EL (cell line): ENCODE results near the gene EPPIN.
"Not testable (repeated sequence)": the region's sequence is repeated elsewhere in the genome, so short reads cannot be mapped to it uniquely, and the experiment has no call there.

Experiments used
- DNase-seq: peaks from one replicate; pipeline ENCODE4 v3.0.0-alpha.2; 2016

Gene EPPIN

DNA sequence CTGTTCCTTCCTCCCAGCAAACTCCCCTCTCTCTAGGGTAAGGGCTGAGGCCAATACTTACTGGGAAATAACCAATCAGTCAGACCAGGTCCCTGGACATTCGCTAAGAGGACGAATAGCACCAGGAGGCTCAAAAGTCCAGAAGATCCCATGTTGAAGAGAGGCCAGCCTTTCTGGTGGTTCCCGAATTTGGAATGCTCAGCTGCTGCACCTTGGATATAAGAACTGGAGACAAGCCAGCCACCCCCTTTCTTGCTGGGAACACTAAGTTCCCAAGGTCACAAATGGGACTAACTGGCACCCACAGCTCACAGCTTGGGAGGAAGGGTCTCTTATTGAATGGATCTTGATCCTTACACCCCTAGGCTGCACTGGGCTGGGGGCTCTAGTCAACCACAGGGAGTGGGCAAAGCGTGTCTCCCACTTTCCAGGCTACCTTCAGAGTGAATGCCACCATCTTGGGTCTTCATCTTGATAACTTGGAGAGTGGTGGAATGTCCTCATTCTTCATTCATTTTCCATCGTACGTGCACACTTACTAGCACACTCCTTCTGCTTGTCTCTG is at the start of gene EPPIN:
TSS of gene EPPIN (minus strand) at position 196 of the 565 bp plus-strand sequence. CDS start at position 152, 44 bp downstream.
- no peak for DNase-seq

DNA sequence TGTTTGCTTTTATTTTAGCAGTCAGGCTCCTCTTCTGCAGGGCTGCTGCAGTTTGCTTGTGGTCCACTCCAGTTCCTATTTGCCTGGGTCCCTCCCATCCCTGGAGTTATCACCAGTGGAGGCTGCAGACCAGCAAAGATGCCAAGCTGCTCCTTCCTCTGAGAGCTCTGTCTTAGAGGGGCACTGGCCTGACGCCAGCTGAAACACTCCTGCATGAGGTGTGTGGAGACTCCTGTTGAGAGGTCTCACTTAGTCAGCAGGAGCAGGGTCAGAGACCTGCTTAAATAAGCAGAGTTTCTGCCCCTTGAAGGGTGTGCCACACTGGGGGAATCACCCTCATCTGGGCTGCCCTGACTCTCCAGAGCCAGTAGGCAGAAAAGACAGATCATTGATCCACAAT is 48.0 kb upstream of the EPPIN start:
- no peak for DNase-seq

DNA sequence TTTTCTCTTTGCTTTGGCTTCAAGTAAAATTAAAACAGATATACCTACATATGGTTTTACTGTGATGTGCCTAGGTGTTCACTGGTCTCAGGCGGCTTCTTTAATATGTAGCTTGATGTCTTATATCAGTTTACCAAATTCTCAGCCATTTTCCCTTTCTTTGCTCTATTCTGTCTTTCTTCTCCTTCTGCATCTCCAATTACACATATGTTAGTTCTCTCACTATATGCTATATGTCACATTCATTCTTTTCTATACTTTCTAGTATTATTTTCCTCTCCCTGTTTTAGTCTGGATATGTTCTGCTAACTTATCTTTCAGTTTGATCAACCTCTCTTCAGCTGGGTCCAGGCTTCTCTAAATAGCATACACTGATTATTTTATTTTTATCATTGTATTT is 46.3 kb upstream of the EPPIN start:
- no peak for DNase-seq

DNA sequence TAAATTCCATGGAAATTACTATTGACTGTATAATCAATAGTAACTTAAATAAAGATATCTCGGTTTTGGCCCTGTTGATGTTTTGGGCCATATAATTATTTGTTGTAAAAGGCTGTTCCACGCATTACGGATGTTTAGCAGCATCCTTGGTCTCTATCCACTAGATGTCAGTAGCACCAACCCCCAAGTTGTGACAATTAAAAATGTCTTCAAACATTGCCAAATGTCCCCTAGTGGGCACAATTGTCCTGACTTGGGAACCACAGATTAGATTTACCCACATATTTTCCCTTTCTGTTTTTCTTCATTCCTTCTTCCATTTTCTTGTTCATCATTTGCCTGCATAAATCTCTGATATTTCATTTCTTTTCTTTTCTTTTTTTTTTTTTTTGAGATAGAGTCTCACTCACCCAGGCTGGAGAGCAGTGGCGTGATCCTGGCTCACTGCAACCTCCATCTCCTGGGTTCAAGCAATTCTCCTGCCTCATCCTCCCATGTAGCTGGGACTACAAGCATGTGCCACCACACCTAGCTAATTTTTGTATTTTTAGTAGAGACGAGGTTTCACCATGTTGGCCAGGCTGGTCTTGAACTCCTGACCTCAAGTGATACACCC is 45.5 kb upstream of the EPPIN start:
- DNase-seq = peak; percentile 57

DNA sequence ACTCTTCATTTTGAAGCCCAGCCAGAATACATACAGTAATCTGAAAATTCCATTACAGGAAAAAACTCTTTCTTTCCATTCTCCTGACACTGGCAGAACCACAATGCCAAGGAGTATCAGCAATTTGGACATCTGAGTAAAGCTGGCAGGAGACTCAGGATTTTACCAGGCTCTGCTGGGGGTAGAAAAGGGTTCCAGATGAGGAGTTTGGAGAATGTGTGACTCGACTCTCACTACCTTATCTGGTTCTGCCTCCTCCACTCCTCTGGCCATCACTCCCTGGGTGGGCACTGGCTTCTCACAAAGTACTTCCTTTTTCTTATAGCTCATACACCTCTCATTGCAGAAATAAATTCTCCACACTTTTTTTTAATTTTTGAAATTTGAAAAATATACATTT is 42.5 kb upstream of the EPPIN start:
- no peak for DNase-seq

DNA sequence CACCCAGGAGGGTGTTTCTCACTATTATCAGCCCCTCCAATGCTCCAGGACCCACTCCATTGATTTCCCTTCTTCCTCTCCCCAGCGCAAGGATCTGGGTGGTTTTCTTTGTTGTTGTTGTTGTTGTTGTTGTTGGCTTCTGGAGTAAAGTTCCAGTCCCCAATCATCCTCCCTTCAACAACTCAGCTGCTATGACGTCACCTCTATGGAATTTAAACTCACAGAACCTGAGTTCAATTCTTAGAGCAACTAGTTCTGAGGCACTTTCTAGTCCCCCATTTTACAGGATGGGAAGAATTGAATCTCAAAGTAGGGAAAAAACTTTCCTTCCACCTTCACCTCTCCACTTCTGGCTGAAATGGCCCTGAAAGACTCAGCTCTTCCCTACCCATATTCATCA is 41.6 kb upstream of the EPPIN start:
- peak; percentile 25 for DNase-seq

DNA sequence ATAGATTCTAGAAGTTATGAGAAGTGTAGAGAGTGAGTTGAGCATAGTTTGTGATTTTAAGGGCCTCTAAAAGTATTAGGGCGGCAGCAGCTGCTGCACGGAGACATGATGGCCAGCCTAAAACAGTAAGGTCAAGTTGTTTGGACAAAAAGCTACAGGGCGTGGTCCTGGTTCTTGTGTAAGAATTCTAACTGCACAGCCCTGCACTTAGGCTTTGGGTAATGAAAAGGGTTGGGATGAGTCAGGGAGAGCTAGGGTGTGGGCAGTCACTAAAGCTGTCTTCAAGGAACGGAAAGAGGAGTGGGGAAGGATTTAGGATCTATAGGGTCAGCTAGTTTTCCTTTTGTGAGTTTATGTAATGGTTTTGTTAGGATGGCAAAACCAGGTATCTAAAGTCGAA is 38.8 kb upstream of the EPPIN start:
- not testable (repeated sequence) for DNase-seq

DNA sequence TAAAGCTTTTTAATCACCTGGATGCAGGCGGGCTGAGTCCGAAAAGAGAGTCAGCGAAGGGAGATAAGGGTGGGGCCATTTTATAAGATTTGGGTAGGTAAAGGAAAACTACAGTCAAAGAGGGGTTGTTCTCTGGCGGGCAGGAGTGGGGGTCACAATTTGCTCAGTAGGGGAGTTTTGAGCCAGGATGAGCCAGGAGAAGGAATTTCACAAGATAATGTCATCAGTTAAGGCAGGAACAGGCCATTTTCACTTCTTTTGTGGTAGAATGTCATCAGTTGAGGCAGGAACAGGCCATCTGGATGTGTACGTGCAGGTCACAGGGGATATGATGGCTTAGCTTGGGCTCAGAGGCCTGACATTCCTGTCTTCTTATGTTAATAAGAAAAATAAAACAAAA is 37.1 kb upstream of the EPPIN start:
- not testable (repeated sequence) for DNase-seq

DNA sequence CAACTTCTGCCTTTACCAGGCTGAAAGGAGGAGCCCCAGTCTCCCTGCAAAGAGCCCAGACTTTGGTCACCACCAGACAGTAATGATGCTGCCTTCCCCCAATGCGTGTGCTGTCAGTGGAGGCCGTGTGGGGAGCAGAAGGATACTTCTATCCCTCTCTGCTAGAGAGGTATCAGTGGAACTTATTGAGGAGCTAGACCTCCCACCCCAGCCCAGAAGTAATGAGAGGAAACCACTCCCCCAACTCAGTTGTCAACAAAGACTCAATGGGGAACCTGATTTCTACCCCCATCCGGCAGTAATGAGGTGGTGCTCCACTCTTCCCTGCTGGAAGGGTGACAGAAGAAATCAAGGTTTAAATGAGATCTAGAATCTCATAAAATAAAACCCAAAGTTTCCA is 36.3 kb upstream of the EPPIN start:
- no peak for DNase-seq

DNA sequence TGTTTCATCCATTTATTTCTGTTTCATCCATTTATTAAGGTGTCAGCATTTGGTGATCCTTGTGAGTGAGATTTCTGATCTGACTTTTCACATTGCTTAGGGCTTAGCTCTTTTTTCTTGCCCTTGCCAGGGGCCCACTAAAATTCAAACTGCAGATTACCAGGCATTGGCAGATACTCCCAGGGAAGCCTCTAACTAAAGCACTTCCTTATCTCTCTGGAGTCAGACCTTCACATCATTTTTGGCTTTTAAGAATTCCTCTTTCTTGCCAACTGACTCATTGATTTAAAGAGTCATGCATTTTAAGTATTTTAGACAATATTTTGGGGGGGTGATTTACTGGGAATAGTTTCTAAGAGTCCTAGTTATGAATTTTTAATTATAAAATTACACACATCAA is 34.5 kb upstream of the EPPIN start:
- DNase-seq = no peak

DNA sequence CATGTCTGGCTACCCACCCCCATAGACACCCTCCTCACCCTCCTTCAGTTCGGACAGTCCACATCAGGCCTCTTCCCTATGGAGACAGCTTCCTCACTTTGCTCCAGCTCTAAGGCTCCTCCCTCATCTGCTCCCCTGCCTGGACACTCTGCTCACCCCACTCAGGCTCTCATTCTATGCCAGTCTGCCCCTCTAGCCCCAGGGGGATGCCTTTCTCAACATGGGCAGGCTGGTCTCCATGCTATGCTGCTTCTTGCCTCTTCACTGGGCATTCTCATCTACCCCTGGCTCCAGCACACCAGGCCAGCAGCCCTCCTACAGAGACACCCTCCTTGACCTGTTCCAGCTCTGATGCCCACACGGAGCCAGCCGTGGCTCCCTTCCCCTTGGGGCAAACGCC is 32.0 kb upstream of the EPPIN start, which contains the start of gene WFDC8:
TSS of gene WFDC8 (minus strand) at position 101 of the 400 bp plus-strand sequence. CDS start at position 64, 37 bp downstream.
- DNase-seq = no peak

DNA sequence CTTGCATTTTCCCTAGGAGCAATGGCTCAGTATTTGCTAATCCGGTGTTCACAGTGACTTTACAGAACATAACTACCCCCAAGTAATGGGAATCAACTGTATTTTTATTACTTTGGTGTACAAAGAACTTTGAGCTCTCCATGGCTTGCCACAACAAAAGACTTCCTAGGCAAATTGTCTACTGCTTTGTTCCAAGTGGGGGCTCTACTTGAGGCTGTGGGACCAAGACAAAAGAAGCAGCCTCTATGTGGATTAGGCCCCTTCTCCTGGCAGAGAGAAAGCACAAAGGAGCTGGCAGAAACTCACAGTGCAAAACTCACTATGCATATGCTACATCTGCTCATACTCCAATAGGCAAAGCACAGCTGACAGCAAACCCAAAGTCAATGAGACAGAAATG is 31.0 kb upstream of the EPPIN start:
- DNase-seq = no peak

DNA sequence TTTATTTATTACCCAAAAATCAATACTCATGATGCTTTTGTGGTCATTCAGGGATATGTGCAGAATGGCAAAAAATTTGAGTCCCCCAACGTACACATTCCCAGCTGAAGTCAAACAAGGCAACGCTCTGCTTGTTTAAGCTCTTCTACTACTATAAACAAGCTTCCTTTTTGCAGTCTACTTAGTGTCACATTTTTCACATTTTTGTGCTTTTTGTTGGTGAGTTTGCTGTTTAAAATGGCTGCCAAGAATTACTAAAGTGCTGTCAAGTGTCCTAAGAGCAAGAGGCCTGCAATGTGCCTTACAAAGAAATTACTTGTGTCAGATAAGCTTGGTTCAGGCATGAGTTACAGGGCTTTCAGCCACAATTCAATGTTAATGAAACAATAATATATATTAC is 29.8 kb upstream of the EPPIN start:
- peak; percentile 8 for DNase-seq

DNA sequence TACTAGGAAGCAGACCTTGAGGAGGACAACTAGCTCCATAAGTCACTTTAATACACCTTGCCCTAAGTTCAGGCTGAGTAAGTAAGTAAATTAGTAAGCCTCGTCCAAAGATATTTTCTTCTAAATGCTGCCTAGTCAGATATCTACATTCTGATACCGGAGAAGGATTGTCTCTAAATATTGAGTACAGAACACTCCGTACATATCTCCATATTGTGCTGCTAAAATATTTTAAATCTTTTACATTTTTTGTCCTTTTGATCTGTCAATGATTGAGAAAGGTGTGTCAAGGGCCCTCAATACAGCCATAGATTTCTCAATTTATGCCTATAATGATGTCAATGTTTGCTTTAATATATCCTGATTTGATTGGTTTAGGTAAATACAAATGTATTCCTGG is 28.7 kb upstream of the EPPIN start:
- no peak for DNase-seq

DNA sequence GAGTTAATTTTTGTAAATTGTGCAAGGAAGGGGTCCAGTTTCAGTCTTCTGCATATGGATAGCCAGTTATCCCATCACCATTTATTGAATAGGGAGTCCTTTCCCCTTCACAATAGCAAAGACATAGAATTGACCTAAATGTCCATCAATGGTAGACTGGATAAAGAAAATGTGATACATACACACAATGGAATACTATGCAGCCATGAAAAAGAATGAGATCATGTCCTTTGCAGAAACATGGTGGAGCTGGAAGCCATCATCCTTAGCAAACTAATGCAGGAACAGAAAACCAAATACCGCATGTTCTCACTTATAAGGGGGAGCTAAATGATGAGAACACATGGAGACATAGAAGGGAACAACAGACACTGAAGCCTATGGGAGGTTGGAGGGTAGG is 22.4 kb upstream of the EPPIN start:
- DNase-seq = not testable (repeated sequence)

DNA sequence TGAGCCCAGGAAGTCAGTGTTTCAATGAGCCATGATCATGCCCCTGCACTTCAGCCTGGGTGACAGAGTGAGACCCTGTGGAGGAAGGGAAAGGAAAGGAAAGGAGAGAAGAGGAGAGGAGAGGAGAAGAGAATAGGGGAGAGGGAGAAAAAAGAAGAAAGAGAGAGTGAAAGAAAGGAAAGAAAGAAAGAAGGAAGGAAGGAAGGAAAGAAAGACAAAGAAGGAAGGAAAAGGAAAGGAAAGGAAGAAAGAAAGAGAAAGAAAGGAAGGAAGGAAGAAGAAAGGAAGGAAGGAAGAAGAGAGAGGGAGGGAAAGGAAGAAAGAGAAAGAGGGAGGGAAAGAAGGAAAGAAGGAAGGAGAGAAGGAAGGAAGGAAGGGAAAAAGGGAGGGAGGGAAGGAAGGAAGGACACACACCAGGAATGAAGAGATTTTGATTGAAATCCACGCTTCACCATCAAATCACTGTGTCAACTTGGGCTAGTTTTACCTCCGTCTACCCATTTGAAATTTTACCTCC is 17.6 kb upstream of the EPPIN start:
- no peak for DNase-seq

DNA sequence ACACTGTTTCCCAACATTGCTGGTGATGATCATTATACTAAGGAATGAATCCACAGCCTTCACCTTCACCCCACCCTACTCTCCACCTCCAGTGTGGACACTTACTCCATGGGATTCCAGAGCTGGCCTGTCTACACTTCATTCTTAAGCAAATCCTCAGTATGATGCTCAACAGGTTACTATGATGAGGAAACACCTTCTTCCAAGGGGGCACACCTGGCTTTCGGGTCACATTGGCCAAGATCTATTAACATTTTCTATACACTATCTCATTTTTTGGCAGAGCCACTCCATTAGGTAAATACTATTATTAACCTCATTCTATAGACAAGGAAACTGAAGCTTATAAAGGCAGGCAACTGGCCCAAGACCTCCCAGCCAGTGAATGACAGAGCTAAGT is 8.0 kb upstream of the EPPIN start:
- DNase-seq = no peak

DNA sequence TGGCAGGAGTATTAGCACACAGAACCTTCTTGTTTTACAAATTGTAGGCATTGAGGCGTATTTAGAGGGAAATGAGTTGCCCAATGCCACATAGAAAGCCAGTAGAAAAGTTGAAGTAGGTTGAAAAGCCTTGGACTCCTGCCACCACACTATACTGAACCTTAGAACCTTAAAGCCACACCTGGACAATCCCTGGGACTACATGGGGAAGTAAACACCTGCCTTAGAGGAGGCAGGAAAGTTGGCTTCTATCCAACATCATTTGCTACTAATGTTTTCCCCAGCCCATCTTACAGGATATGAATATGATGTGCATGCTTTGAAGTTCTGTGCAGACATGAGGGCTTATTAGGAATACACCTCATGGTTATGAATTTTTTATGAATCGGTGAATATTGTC is 5.3 kb upstream of the EPPIN start:
- no peak for DNase-seq

DNA sequence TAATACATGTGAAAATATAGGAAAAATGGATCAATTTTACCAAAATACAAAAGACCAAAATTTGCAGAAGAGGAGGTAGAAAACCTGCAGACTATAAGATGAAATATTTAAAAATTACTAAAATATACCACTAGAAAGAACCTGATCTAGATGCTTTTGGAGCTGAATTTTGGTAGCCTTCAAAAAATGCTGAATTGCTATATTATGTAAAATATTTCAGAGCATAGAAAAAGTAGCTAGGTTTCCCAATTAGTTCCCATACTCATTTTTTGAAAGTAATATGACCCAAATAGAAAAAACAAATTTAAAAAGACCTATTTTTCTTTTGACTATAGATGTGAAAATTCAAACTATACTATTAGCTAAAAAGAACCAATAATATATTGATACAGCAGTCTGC is 3.6 kb upstream of the EPPIN start:
- DNase-seq = no peak

DNA sequence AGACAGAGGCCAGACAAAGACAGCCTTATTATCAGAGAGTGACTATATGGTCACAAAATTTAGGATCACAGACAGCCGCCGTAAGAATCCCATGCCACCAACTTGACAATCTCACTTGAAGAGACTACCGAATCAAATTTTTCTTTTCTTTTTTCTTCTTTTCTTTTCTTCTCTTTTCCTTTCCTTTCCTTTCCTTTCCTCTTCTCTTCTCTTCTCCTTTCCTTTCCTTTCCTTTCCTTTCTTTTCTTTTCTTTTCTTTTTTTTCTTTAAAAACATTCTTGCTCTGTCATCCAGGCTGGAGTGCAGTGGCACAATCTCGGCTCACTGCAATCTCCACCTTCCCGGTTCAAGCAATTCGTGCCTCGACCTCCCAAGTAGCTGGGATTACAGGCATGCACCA is 1.2 kb upstream of the EPPIN start:
- DNase-seq = no peak

DNA sequence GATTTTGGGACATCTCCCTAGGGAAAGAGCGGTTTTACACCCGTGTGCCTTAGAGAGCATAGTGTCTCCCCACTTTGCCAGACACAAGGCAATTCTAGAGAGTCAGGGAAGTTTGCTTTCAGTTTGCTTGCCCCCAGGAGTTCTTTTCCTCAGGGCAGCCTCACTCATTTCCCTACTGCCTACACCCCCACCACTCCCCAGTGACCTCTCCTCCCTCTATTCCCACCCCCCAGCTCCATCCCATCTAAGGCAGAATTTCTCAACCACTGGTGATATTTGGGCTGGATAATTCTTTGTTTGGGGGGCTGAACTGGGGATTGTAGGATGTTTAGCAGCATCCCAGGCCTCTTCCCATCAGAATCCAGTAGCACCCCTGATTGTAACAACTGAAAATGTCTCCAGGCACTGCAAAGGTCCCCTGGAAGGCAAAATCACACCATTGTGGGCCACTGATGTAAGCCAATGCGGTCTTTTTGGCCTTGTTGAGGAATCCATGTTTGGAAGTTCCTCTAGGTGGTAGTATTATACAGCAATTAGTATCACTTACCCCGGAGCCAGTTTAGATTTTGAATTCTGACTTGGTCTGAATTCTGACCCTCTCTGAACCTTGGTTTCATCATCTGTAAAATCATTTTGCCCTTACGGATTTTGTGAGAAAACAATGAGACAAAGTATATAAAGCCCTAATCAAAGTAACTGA is 1.3 kb downstream of the EPPIN start:
- DNase-seq = peak; percentile 22

DNA sequence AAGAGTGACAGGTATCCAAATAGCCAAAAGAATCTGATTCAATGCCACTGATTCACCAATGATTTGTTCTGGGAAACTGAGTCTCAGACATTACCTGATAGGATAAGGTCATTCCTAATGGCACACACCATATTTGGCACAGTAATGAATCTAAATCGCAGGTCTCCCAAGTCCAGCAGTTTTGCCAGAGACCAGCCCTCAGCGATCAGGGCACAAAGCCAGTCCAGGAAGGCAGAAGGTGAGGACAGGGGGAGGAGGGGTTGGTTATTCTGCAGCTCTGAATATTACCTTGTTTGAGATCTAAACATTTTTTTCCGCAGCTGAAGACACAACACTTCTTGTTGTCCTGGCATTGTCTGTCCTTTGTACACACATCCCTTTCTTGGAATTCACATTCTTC is 1.9 kb downstream of the EPPIN start:
- no peak for DNase-seq

DNA sequence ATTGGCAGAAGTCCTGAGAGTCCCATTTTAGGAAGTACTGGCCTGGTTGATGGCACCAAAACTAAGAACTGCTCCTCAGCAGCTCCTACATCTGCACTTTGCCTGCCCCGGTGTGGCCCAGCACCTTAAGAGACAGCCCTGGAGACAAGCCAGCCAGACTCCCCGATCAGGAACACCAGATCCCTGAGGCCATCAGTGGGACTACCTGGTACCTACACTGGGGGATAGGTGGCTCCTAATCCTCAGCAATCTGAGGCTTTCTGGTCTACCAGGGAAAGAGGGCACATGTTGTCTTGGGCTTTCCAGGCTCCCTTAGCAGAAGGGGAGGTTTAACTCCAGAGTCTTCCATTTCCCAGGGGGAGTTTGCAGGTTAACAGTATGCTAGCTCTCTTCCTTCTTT is 7.8 kb downstream of the EPPIN start, which contains the start of gene WFDC6:
TSS of gene WFDC6 (minus strand) at position 101 of the 400 bp plus-strand sequence. CDS start at position 26, 75 bp downstream.
- no peak for DNase-seq

DNA sequence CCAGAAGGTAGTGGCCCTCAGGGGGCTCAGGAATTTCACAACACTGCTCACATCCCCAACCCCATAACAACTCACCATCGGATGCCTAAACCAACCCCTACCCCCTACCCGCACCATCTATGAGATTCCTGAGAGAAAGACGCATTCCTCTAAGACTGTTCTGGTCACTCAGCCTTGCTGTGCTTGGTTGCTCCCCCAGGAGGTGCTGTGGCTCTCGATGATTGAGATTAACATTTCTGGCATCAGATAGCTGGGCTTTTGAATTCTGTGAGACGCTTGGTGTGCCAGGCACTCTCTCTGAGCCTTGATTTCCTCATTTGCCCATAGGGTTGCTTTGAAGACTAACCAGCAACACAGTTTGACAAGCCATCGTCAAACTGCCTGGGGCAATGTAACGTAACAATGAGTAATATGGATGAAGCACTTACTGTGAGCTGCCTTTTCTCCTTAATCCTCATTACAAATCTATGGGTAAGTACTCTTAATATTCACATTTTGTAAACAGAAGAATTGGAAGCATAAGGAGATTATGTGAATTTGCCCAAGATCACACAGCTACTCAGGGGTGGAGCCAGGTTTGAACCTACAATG is 8.9 kb downstream of the EPPIN start:
- peak; percentile 47 for DNase-seq
